Vagina (tissue), 2 donors: Measurements from ENCODE around the gene PLAC1. TPM values are rescaled to one million over a fixed set of nuclear protein-coding genes. Genes with fewer than 3 reads are reported as not detected.

Experiments
- DNase-seq, 2 donors: peaks; one replicate each; pipeline ENCODE4 v3.0.0-alpha.2; 2017; ENCODE audit errors: extremely low spot score in 2 of 2
- H3K27ac ChIP-seq: fragments of 200-600 bp; sonication (generic); one replicate; pipeline ENCODE4 v1.5.1; 2019
- H3K27me3 ChIP-seq: fragments of 200-600 bp; sonication (generic); one replicate; pipeline ENCODE4 v1.5.1; 2019
- H3K36me3 ChIP-seq, 2 donors: fragments of 200-600 bp; sonication (generic); one replicate each; pipeline ENCODE4 v1.5.1; 2017 to 2019
- H3K4me1 ChIP-seq: fragments of 200-600 bp; sonication (generic); one replicate; pipeline ENCODE4 v1.5.1; 2019
- H3K4me3 ChIP-seq, 2 donors: fragments of 200-600 bp; sonication (generic); 1 replicate in 1 of 2; 2 replicates in 1 of 2; pipeline ENCODE4 v1.5.1; 2016 to 2019
- H3K9me3 ChIP-seq: fragments of 200-600 bp; sonication (generic); one replicate; pipeline ENCODE4 v1.5.1; 2019
- CTCF ChIP-seq, 3 experiments: fragments of 450-650 bp in 2 of 3; fragments of 200-600 bp in 1 of 3; sonication (generic) in 1 of 3; IDR thresholded peaks; one replicate each; pipeline ENCODE4 v1.5.1; 2017 to 2019; ENCODE audit warnings: antibody characterized with exemption in 3 of 3, mild to moderate bottlenecking in 2 of 3, moderate library complexity in 2 of 3
- POLR2A ChIP-seq, 2 donors: fragments of 450-650 bp; IDR thresholded peaks; one replicate each; pipeline ENCODE4 v1.6.1; 2017; ENCODE audit warnings: antibody characterized with exemption in 2 of 2, mild to moderate bottlenecking in 2 of 2, moderate library complexity in 2 of 2
- POLR2AphosphoS5 ChIP-seq, 2 donors: sonication (generic); formaldehyde crosslinking; IDR thresholded peaks; one replicate each; pipeline ENCODE4 v1.9.0; 2017; ENCODE audit warnings: antibody characterized with exemption in 2 of 2, mild to moderate bottlenecking in 2 of 2, low read depth in 1 of 2; ENCODE audit not compliant: insufficient read depth in 1 of 2
- intact Hi-C: fragments of 100-400 bp; cut with DNase I; formaldehyde crosslinking; loops from one replicate; pipeline ENCODE4 v1.15.1; 2023
- total RNA-seq: library from RNA; depleted of rRNA; stranded (reverse); fragments of >200 nt; gene quantifications from one replicate; pipeline ENCODE4 v1.2.3, GENCODE V29; 2016

The PLAC1 gene
- total RNA-seq, 1 donor from 2014 or later = not detected

- no peaks in the 10 kb centered on the region for H3K27me3 ChIP-seq
These were observed 53.5 kb downstream of the PLAC1 start for GRCh38 chrX:134604701-134605311.

GRCh38 chrX:134603806-134604700, 54.2 kb downstream of the PLAC1 start:
- Histone ChIP-seq H3K4me1 (no peaks in the 10 kb centered on the region), H3K4me3 (no peak overlapping the region), H3K36me3 (no peaks in the 10 kb centered on the region), H3K27ac (no peak overlapping the region), H3K27me3 (no peaks in the 10 kb centered on the region), H3K9me3 (no peaks in the 10 kb centered on the region)
- intact Hi-C loops = no loop called here
- TF ChIP-seq CTCF (IDR thresholded peaks at IDR 0.05) = peak in 1 of 3 experiments; percentile 18
- no peak for TF ChIP-seq POLR2A (IDR thresholded peaks at IDR 0.05)
- peak in 1 of 2 donors; percentile 31 for TF ChIP-seq POLR2AphosphoS5 (IDR thresholded peaks at IDR 0.05; ENCODE audit: insufficient read depth in 1 of 2, low read depth in 1 of 2)
- DNase-seq = no peak

More at GRCh38 chrX:134604701-134605311, 53.5 kb downstream of the PLAC1 start:
- Histone ChIP-seq H3K36me3 (no peaks in the 10 kb centered on the region), H3K27ac (no peak overlapping the region), H3K4me1 (no peaks in the 10 kb centered on the region), H3K4me3 (no peak overlapping the region), H3K9me3 (no peaks in the 10 kb centered on the region)
- intact Hi-C loops = no loop called here
- TF ChIP-seq CTCF (IDR thresholded peaks at IDR 0.05) (no peak), POLR2AphosphoS5 (IDR thresholded peaks at IDR 0.05; ENCODE audit: insufficient read depth in 1 of 2, low read depth in 1 of 2) (no peak), POLR2A (IDR thresholded peaks at IDR 0.05) (no peak)
- no peak for DNase-seq

GRCh38 chrX:134602410-134602809, 55.9 kb downstream of the PLAC1 start:
- no peak for DNase-seq

GRCh38 chrX:134601240-134601765, 57.0 kb downstream of the PLAC1 start:
- intact Hi-C loops = no loop called here
- no peak for DNase-seq
- no peak overlapping the region for H3K27ac ChIP-seq
- H3K4me3 ChIP-seq = no peak overlapping the region
- H3K36me3 ChIP-seq = no peaks in the 10 kb centered on the region
- H3K4me1 ChIP-seq = no peaks in the 10 kb centered on the region
- TF ChIP-seq POLR2A (IDR thresholded peaks at IDR 0.05) (no peak), CTCF (IDR thresholded peaks at IDR 0.05) (no peak), POLR2AphosphoS5 (IDR thresholded peaks at IDR 0.05; ENCODE audit: insufficient read depth in 1 of 2, low read depth in 1 of 2) (no peak)
- H3K9me3 ChIP-seq = no peaks in the 10 kb centered on the region
- H3K27me3 ChIP-seq = no peaks in the 10 kb centered on the region

More at GRCh38 chrX:134602410-134602809, 55.9 kb downstream of the PLAC1 start:
- intact Hi-C loops = no loop called here
- H3K36me3 ChIP-seq = no peaks in the 10 kb centered on the region
- TF ChIP-seq POLR2AphosphoS5 (IDR thresholded peaks at IDR 0.05; ENCODE audit: insufficient read depth in 1 of 2, low read depth in 1 of 2) (no peak), CTCF (IDR thresholded peaks at IDR 0.05) (no peak)
- H3K4me3 ChIP-seq = no peak overlapping the region
- H3K27ac ChIP-seq = no peak overlapping the region
- no peaks in the 10 kb centered on the region for H3K9me3 ChIP-seq
- no peaks in the 10 kb centered on the region for H3K27me3 ChIP-seq
- H3K4me1 ChIP-seq = no peaks in the 10 kb centered on the region
